ENCODE measurements around the gene PCNX3. TPM values are rescaled to one million over a fixed set of nuclear protein-coding genes. Genes with fewer than 3 reads are reported as not detected.

Gene PCNX3
- total and polyA plus RNA-seq, 2 of the 13 experiments (the other 11 are each of a cell fraction or from before 2014, with no cell fraction given), result 16.2 to 23.0 TPM

DNA sequence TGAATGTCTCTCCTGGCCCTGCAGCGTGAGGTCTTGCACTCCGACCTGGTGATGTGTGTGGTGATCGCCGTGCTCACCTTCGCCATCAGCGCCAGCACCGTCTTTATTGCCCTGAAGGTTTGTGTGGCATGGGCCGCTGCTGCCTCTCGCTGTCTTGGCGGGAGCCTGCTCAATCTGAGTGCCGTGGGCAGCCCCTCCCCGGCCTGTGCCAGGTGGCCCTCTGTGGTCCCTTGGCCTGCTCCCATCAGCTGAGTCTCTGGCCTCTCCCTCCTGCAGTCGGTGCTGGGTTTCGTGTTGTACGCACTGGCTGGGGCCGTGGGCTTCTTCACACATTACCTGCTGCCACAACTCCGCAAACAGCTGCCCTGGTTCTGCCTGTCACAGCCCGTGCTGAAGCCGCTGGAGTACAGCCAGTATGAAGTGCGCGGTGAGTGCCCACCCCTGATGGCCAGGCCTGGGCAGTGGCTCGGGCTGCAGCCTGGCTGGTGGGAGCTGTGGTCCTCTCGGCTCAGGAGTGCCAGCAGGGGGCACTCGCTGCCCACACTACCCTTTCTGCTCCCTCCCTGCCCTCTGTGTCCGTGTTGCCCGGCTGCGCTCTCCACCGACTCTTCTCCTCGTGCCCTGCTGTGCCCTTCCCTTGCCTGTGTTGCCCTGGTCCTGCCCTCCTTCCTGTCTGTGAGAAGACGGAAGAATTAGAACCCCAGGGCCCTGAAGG, 10.2 kb downstream of the PCNX3 start:
- intact Hi-C loops (cut with micrococcal nuclease; ENCODE audit: unreplicated experiment), result no loop called here
- no peak for TF ChIP-seq IRF2 (CRISPR knock-in tag; IDR thresholded peaks at IDR 0.05)
- TF ChIP-seq TBL1XR1 (IDR thresholded peaks at IDR 0.05; ENCODE audit: borderline replicate concordance, low read length, partially characterized antibody), result no peak
- 0 out of 2 replicates have a peak, but pooled peaks have one; percentile 23 for TF ChIP-seq PCBP1 (IDR thresholded peaks at IDR 0.05; ENCODE audit: borderline replicate concordance, low read depth, low read length)
- peak; percentile 77; the same call in 1 of the 2 replicates for TF ChIP-seq HNRNPL (IDR thresholded peaks at IDR 0.05; ENCODE audit: low read depth, low read length)
- TF ChIP-seq ZNF773 (CRISPR knock-in tag; IDR thresholded peaks at IDR 0.05; ENCODE audit: borderline replicate concordance), result no peak
- TF ChIP-seq ARID2 (CRISPR knock-in tag; IDR thresholded peaks at IDR 0.05; ENCODE audit: borderline replicate concordance), result no peak
- TF ChIP-seq, protein P1, sequence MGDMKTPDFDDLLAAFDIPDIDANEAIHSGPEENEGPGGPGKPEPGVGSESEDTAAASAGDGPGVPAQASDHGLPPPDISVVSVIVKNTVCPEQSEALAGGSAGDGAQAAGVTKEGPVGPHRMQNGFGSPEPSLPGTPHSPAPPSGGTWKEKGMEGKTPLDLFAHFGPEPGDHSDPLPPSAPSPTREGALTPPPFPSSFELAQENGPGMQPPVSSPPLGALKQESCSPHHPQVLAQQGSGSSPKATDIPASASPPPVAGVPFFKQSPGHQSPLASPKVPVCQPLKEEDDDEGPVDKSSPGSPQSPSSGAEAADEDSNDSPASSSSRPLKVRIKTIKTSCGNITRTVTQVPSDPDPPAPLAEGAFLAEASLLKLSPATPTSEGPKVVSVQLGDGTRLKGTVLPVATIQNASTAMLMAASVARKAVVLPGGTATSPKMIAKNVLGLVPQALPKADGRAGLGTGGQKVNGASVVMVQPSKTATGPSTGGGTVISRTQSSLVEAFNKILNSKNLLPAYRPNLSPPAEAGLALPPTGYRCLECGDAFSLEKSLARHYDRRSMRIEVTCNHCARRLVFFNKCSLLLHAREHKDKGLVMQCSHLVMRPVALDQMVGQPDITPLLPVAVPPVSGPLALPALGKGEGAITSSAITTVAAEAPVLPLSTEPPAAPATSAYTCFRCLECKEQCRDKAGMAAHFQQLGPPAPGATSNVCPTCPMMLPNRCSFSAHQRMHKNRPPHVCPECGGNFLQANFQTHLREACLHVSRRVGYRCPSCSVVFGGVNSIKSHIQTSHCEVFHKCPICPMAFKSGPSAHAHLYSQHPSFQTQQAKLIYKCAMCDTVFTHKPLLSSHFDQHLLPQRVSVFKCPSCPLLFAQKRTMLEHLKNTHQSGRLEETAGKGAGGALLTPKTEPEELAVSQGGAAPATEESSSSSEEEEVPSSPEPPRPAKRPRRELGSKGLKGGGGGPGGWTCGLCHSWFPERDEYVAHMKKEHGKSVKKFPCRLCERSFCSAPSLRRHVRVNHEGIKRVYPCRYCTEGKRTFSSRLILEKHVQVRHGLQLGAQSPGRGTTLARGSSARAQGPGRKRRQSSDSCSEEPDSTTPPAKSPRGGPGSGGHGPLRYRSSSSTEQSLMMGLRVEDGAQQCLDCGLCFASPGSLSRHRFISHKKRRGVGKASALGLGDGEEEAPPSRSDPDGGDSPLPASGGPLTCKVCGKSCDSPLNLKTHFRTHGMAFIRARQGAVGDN (CRISPR knock-in tag; IDR thresholded peaks at IDR 0.05), result 0 out of 2 replicates have a peak, but pooled peaks have one; percentile 11
- TF ChIP-seq ZBTB38 (CRISPR knock-in tag; IDR thresholded peaks at IDR 0.05), result peak; percentile 70
- TF ChIP-seq RAD21 (CRISPR knock-in tag; IDR thresholded peaks at IDR 0.05), result peak; percentile 43; the same call in 1 of the 2 replicates
- TF ChIP-seq, protein P2, sequence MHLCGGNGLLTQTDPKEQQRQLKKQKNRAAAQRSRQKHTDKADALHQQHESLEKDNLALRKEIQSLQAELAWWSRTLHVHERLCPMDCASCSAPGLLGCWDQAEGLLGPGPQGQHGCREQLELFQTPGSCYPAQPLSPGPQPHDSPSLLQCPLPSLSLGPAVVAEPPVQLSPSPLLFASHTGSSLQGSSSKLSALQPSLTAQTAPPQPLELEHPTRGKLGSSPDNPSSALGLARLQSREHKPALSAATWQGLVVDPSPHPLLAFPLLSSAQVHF (CRISPR knock-in tag; IDR thresholded peaks at IDR 0.05), result no peak
- TF ChIP-seq, protein P3, sequence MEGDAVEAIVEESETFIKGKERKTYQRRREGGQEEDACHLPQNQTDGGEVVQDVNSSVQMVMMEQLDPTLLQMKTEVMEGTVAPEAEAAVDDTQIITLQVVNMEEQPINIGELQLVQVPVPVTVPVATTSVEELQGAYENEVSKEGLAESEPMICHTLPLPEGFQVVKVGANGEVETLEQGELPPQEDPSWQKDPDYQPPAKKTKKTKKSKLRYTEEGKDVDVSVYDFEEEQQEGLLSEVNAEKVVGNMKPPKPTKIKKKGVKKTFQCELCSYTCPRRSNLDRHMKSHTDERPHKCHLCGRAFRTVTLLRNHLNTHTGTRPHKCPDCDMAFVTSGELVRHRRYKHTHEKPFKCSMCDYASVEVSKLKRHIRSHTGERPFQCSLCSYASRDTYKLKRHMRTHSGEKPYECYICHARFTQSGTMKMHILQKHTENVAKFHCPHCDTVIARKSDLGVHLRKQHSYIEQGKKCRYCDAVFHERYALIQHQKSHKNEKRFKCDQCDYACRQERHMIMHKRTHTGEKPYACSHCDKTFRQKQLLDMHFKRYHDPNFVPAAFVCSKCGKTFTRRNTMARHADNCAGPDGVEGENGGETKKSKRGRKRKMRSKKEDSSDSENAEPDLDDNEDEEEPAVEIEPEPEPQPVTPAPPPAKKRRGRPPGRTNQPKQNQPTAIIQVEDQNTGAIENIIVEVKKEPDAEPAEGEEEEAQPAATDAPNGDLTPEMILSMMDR (CRISPR knock-in tag; IDR thresholded peaks at IDR 0.05), result peak; percentile 76
- TF ChIP-seq STAG1 (CRISPR knock-in tag; IDR thresholded peaks at IDR 0.05), result peak; percentile 69
- TF ChIP-seq ZFP36 (IDR thresholded peaks at IDR 0.05; ENCODE audit: borderline replicate concordance, low read depth, low read length, partially characterized antibody), result no peak
- no peak for TF ChIP-seq ZNF670 (CRISPR knock-in tag; IDR thresholded peaks at IDR 0.05; ENCODE audit: borderline replicate concordance)
- TF ChIP-seq, protein P4, sequence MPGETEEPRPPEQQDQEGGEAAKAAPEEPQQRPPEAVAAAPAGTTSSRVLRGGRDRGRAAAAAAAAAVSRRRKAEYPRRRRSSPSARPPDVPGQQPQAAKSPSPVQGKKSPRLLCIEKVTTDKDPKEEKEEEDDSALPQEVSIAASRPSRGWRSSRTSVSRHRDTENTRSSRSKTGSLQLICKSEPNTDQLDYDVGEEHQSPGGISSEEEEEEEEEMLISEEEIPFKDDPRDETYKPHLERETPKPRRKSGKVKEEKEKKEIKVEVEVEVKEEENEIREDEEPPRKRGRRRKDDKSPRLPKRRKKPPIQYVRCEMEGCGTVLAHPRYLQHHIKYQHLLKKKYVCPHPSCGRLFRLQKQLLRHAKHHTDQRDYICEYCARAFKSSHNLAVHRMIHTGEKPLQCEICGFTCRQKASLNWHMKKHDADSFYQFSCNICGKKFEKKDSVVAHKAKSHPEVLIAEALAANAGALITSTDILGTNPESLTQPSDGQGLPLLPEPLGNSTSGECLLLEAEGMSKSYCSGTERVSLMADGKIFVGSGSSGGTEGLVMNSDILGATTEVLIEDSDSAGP (CRISPR knock-in tag; IDR thresholded peaks at IDR 0.05; ENCODE audit: borderline replicate concordance), result 0 out of 2 replicates have a peak, but pooled peaks have one; percentile 18

More for the DNA sequence above, 10.2 kb downstream of the PCNX3 start:
- Histone ChIP-seq H4K20me1 (ENCODE audit: insufficient read depth, low read length) (no peaks in the 10 kb centered on the region), H3K36me3 (replicated peaks in 1 of 2; ENCODE audit: control insufficient read depth in 1 of 2, insufficient read depth in 2 of 2, low read length in 2 of 2) (peaks cover 41 to 81% of the 10 kb centered on the region in 2 experiments), H3K79me2 (ENCODE audit: insufficient read depth, low read length) (no peaks in the 10 kb centered on the region), H3K27me3 (ENCODE audit: control insufficient read depth in 1 of 2, insufficient read depth in 2 of 2, low read length in 2 of 2) (no peaks in the 10 kb centered on the region), H3K4me3 (replicated peaks in 1 of 3; ENCODE audit: insufficient read depth in 1 of 3, low read depth in 2 of 3, low read length in 3 of 3) (no peak overlapping the region), H3K4me1 (ENCODE audit: insufficient read depth, low read length) (peaks cover 4% of the 10 kb centered on the region; the same call in 1 of the 2 replicates), H3K4me2 (ENCODE audit: low read depth, low read length) (no peak overlapping the region), H3K9me3 (ENCODE audit: low read length) (no peaks in the 10 kb centered on the region), H3K9ac (ENCODE audit: insufficient read depth, low read depth, low read length) (no peak overlapping the region), H3K27ac (ENCODE audit: extremely low read length, insufficient read depth, low read length) (no peak overlapping the region), H2AFZ (ENCODE audit: low read length) (no peak overlapping the region)
- 93% methylated on average over 15 of the region's 30 CpGs for WGBS (ENCODE audit: low lambda C conversion rate)
- peak; percentile 71 for ATAC-seq
- BruUV-seq (replicated peaks), result no TSS peak
- FAIRE-seq, result no peak
- ChIA-PET POLR2A (interaction anchor here (1.1 to 2.4 kb wide), 4 partner anchors 9 to 12 kb away, joined by 3 to 19 read pairs (median 5); partner anchors contain the start of genes MAP3K11, PCNX3 and SIPA1), CTCF (ENCODE audit: low intra/inter-chr PET ratio, low total read pairs) (interaction anchor here (1.1 kb wide), 1 partner anchor 193 kb away, joined by 3 read pairs; no protein-coding TSS in a partner anchor)
- DNase-seq (ENCODE audit: low spot score), result no peak
- in situ Hi-C loops (cut with HindIII; ENCODE audit: extremely low pct_ligation_motif_present, low pct_unique_long_range_greater_than_20kb), result no loop called here
